Neuron (in vitro differentiated cells): Measurements from ENCODE around the gene CRYBG3.
"Not testable (repeated sequence)": the region's sequence is repeated elsewhere in the genome, so short reads cannot be mapped to it uniquely, and the experiment has no call there.

Experiments
- H2AFZ ChIP-seq: one replicate; pipeline ENCODE4 v1.6.1; 2013; ENCODE audit warnings: low read depth, mild to moderate bottlenecking, inconsistent platforms, low read length, moderate library complexity
- H3K27me3 ChIP-seq: one replicate; pipeline ENCODE4 v1.6.1; 2013; ENCODE audit warnings: low read length; ENCODE audit not compliant: insufficient read depth
- H3K36me3 ChIP-seq: one replicate; pipeline ENCODE4 v1.6.1; 2013; ENCODE audit warnings: low read length; ENCODE audit not compliant: insufficient read depth
- H3K4me1 ChIP-seq: one replicate; pipeline ENCODE4 v1.6.1; 2013; ENCODE audit warnings: low read length; ENCODE audit not compliant: insufficient read depth
- H3K4me3 ChIP-seq: 2 replicates; pipeline ENCODE4 v1.5.1; 2013; ENCODE audit warnings: mild to moderate bottlenecking, low read length, moderate library complexity
- H3K9me3 ChIP-seq: one replicate; pipeline ENCODE4 v1.6.1; 2013; ENCODE audit warnings: low read length

The CRYBG3 gene

GRCh38 chr3:97889814-97890213 is 68.0 kb downstream of the CRYBG3 start:
- no peak overlapping the region for H3K4me3 ChIP-seq
- H2AFZ ChIP-seq = no peak overlapping the region
- H3K4me1 ChIP-seq = no peaks in the 10 kb centered on the region
- no peaks in the 10 kb centered on the region for H3K27me3 ChIP-seq
- H3K36me3 ChIP-seq = peaks cover 27% of the 10 kb centered on the region
- no peaks in the 10 kb centered on the region for H3K9me3 ChIP-seq

- Histone ChIP-seq H3K4me3 (no peak overlapping the region), H3K36me3 (peaks cover 18% of the 10 kb centered on the region), H3K4me1 (no peaks in the 10 kb centered on the region), H3K9me3 (peaks cover 2% of the 10 kb centered on the region), H2AFZ (no peak overlapping the region), H3K27me3 (no peaks in the 10 kb centered on the region)
Observed at GRCh38 chr3:97892852-97893251, 71.0 kb downstream of the CRYBG3 start.

GRCh38 chr3:97895216-97895615 is 73.4 kb downstream of the CRYBG3 start:
- H3K4me1 ChIP-seq = peaks cover 10% of the 10 kb centered on the region
- H3K9me3 ChIP-seq = peaks cover 2% of the 10 kb centered on the region
- H3K27me3 ChIP-seq = no peaks in the 10 kb centered on the region
- H3K36me3 ChIP-seq = peaks cover 6% of the 10 kb centered on the region
- no peak overlapping the region for H2AFZ ChIP-seq
- no peak overlapping the region for H3K4me3 ChIP-seq

- no peaks in the 10 kb centered on the region for H3K27me3 ChIP-seq
Observed at GRCh38 chr3:97896129-97896528, 74.3 kb downstream of the CRYBG3 start.

GRCh38 chr3:97896547-97896946 is 74.7 kb downstream of the CRYBG3 start:
- no peak overlapping the region for H3K4me3 ChIP-seq
- H3K36me3 ChIP-seq = peaks cover 6% of the 10 kb centered on the region
- no peak overlapping the region for H2AFZ ChIP-seq
- peaks cover 2% of the 10 kb centered on the region for H3K9me3 ChIP-seq
- peaks cover 10% of the 10 kb centered on the region for H3K4me1 ChIP-seq
- H3K27me3 ChIP-seq = no peaks in the 10 kb centered on the region

More at GRCh38 chr3:97896129-97896528, 74.3 kb downstream of the CRYBG3 start:
- Histone ChIP-seq H3K36me3 (peaks cover 6% of the 10 kb centered on the region), H2AFZ (no peak overlapping the region), H3K9me3 (peaks cover 2% of the 10 kb centered on the region), H3K4me3 (no peak overlapping the region), H3K4me1 (peaks cover 10% of the 10 kb centered on the region)

GRCh38 chr3:97899331-97899730 is 77.5 kb downstream of the CRYBG3 start:
- H3K36me3 ChIP-seq = no peaks in the 10 kb centered on the region
- H3K9me3 ChIP-seq = peaks cover 2% of the 10 kb centered on the region
- H2AFZ ChIP-seq = no peak overlapping the region
- no peaks in the 10 kb centered on the region for H3K27me3 ChIP-seq
- H3K4me3 ChIP-seq = no peak overlapping the region
- peaks cover 10% of the 10 kb centered on the region for H3K4me1 ChIP-seq

GRCh38 chr3:97901313-97902248 is 79.8 kb downstream of the CRYBG3 start:
- no peak overlapping the region for H2AFZ ChIP-seq
- no peak overlapping the region for H3K4me3 ChIP-seq
- H3K36me3 ChIP-seq = no peaks in the 10 kb centered on the region
- H3K4me1 ChIP-seq = peaks cover 10% of the 10 kb centered on the region
- no peaks in the 10 kb centered on the region for H3K27me3 ChIP-seq
- H3K9me3 ChIP-seq = peaks cover under 1% of the 10 kb centered on the region

- H2AFZ ChIP-seq, H3K4me1 ChIP-seq, H3K9me3 ChIP-seq, H3K27me3 ChIP-seq, H3K36me3 ChIP-seq, H3K4me3 ChIP-seq: not testable (repeated sequence)
Observed at GRCh38 chr3:97909830-97910229, 88.0 kb downstream of the CRYBG3 start.

GRCh38 chr3:97910236-97910831 is 88.5 kb downstream of the CRYBG3 start:
- not testable (repeated sequence) for H3K4me3 ChIP-seq, H3K9me3 ChIP-seq, H2AFZ ChIP-seq, H3K4me1 ChIP-seq, H3K27me3 ChIP-seq, H3K36me3 ChIP-seq

GRCh38 chr3:97910931-97911351 is 89.1 kb downstream of the CRYBG3 start:
- H3K4me3 ChIP-seq = no peak overlapping the region
- H3K4me1 ChIP-seq = no peaks in the 10 kb centered on the region
- H3K27me3 ChIP-seq = no peaks in the 10 kb centered on the region
- no peaks in the 10 kb centered on the region for H3K9me3 ChIP-seq
- H3K36me3 ChIP-seq = peaks cover 6% of the 10 kb centered on the region
- H2AFZ ChIP-seq = no peak overlapping the region

- no peaks in the 10 kb centered on the region for H3K27me3 ChIP-seq
- no peaks in the 10 kb centered on the region for H3K4me1 ChIP-seq
- no peaks in the 10 kb centered on the region for H3K9me3 ChIP-seq
- H2AFZ ChIP-seq = no peak overlapping the region
- H3K4me3 ChIP-seq = no peak overlapping the region
- H3K36me3 ChIP-seq = peaks cover 6% of the 10 kb centered on the region
Observed at GRCh38 chr3:97911459-97911858, 89.6 kb downstream of the CRYBG3 start.

GRCh38 chr3:97914388-97914787 is 92.6 kb downstream of the CRYBG3 start:
- H3K9me3 ChIP-seq = no peaks in the 10 kb centered on the region
- H3K4me1 ChIP-seq = no peaks in the 10 kb centered on the region
- no peak overlapping the region for H2AFZ ChIP-seq
- no peaks in the 10 kb centered on the region for H3K27me3 ChIP-seq
- H3K4me3 ChIP-seq = no peak overlapping the region
- H3K36me3 ChIP-seq = peaks cover 8% of the 10 kb centered on the region

- H3K27me3 ChIP-seq = no peaks in the 10 kb centered on the region
- peaks cover 8% of the 10 kb centered on the region for H3K36me3 ChIP-seq
- no peak overlapping the region for H3K4me3 ChIP-seq
- H2AFZ ChIP-seq = no peak overlapping the region
- H3K4me1 ChIP-seq = no peaks in the 10 kb centered on the region
- H3K9me3 ChIP-seq = no peaks in the 10 kb centered on the region
Observed at GRCh38 chr3:97916576-97916975, 94.8 kb downstream of the CRYBG3 start.
